ENCODE measurements around the gene TMEM154.

DNA sequence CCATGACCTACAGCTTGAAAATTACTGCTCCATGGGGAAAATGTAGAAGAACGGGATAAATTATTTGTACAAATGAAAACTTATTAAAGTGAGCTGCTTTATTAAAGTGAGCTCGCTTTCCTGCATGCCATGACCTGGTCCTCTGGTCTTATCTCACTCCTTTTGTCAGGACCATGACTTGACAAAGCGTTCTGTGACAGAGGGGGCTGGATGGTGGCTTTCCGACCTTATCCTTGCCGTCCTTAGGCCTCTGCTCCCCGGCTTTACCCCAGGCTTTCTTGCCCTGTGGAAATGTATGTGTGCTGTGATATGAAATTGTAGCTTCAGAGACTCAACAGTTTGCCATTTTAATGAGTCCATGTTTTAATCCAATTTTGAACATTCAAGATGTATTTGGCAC, 99.9 kb downstream of the TMEM154 start:
- TF ChIP-seq, protein P1, sequence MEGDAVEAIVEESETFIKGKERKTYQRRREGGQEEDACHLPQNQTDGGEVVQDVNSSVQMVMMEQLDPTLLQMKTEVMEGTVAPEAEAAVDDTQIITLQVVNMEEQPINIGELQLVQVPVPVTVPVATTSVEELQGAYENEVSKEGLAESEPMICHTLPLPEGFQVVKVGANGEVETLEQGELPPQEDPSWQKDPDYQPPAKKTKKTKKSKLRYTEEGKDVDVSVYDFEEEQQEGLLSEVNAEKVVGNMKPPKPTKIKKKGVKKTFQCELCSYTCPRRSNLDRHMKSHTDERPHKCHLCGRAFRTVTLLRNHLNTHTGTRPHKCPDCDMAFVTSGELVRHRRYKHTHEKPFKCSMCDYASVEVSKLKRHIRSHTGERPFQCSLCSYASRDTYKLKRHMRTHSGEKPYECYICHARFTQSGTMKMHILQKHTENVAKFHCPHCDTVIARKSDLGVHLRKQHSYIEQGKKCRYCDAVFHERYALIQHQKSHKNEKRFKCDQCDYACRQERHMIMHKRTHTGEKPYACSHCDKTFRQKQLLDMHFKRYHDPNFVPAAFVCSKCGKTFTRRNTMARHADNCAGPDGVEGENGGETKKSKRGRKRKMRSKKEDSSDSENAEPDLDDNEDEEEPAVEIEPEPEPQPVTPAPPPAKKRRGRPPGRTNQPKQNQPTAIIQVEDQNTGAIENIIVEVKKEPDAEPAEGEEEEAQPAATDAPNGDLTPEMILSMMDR (tag by site-specific recombination; IDR thresholded peaks at IDR 0.05): no peak
- TF ChIP-seq, protein P2, sequence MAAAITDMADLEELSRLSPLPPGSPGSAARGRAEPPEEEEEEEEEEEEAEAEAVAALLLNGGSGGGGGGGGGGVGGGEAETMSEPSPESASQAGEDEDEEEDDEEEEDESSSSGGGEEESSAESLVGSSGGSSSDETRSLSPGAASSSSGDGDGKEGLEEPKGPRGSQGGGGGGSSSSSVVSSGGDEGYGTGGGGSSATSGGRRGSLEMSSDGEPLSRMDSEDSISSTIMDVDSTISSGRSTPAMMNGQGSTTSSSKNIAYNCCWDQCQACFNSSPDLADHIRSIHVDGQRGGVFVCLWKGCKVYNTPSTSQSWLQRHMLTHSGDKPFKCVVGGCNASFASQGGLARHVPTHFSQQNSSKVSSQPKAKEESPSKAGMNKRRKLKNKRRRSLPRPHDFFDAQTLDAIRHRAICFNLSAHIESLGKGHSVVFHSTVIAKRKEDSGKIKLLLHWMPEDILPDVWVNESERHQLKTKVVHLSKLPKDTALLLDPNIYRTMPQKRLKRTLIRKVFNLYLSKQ (tag by site-specific recombination; IDR thresholded peaks at IDR 0.05; ENCODE audit: borderline replicate concordance): no peak
- TF ChIP-seq, protein P3, sequence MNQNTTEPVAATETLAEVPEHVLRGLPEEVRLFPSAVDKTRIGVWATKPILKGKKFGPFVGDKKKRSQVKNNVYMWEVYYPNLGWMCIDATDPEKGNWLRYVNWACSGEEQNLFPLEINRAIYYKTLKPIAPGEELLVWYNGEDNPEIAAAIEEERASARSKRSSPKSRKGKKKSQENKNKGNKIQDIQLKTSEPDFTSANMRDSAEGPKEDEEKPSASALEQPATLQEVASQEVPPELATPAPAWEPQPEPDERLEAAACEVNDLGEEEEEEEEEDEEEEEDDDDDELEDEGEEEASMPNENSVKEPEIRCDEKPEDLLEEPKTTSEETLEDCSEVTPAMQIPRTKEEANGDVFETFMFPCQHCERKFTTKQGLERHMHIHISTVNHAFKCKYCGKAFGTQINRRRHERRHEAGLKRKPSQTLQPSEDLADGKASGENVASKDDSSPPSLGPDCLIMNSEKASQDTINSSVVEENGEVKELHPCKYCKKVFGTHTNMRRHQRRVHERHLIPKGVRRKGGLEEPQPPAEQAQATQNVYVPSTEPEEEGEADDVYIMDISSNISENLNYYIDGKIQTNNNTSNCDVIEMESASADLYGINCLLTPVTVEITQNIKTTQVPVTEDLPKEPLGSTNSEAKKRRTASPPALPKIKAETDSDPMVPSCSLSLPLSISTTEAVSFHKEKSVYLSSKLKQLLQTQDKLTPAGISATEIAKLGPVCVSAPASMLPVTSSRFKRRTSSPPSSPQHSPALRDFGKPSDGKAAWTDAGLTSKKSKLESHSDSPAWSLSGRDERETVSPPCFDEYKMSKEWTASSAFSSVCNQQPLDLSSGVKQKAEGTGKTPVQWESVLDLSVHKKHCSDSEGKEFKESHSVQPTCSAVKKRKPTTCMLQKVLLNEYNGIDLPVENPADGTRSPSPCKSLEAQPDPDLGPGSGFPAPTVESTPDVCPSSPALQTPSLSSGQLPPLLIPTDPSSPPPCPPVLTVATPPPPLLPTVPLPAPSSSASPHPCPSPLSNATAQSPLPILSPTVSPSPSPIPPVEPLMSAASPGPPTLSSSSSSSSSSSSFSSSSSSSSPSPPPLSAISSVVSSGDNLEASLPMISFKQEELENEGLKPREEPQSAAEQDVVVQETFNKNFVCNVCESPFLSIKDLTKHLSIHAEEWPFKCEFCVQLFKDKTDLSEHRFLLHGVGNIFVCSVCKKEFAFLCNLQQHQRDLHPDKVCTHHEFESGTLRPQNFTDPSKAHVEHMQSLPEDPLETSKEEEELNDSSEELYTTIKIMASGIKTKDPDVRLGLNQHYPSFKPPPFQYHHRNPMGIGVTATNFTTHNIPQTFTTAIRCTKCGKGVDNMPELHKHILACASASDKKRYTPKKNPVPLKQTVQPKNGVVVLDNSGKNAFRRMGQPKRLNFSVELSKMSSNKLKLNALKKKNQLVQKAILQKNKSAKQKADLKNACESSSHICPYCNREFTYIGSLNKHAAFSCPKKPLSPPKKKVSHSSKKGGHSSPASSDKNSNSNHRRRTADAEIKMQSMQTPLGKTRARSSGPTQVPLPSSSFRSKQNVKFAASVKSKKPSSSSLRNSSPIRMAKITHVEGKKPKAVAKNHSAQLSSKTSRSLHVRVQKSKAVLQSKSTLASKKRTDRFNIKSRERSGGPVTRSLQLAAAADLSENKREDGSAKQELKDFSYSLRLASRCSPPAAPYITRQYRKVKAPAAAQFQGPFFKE (tag by site-specific recombination; IDR thresholded peaks at IDR 0.05; ENCODE audit: borderline replicate concordance): no peak
- TF ChIP-seq, protein P4, sequence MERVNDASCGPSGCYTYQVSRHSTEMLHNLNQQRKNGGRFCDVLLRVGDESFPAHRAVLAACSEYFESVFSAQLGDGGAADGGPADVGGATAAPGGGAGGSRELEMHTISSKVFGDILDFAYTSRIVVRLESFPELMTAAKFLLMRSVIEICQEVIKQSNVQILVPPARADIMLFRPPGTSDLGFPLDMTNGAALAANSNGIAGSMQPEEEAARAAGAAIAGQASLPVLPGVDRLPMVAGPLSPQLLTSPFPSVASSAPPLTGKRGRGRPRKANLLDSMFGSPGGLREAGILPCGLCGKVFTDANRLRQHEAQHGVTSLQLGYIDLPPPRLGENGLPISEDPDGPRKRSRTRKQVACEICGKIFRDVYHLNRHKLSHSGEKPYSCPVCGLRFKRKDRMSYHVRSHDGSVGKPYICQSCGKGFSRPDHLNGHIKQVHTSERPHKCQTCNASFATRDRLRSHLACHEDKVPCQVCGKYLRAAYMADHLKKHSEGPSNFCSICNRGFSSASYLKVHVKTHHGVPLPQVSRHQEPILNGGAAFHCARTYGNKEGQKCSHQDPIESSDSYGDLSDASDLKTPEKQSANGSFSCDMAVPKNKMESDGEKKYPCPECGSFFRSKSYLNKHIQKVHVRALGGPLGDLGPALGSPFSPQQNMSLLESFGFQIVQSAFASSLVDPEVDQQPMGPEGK (tag by site-specific recombination; IDR thresholded peaks at IDR 0.05): no peak
- no peak for TF ChIP-seq ZBTB7A (tag by site-specific recombination; IDR thresholded peaks at IDR 0.05; ENCODE audit: low read depth)
- TF ChIP-seq ZNF394 (tag by site-specific recombination; IDR thresholded peaks at IDR 0.05; ENCODE audit: borderline replicate concordance): no peak
- TF ChIP-seq, protein P5, sequence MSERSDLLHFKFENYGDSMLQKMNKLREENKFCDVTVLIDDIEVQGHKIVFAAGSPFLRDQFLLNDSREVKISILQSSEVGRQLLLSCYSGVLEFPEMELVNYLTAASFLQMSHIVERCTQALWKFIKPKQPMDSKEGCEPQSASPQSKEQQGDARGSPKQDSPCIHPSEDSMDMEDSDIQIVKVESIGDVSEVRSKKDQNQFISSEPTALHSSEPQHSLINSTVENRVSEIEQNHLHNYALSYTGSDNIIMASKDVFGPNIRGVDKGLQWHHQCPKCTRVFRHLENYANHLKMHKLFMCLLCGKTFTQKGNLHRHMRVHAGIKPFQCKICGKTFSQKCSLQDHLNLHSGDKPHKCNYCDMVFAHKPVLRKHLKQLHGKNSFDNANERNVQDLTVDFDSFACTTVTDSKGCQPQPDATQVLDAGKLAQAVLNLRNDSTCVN (tag by site-specific recombination; optimal IDR thresholded peaks at IDR 0.05): no peak
- TF ChIP-seq ZNF701 (tag by site-specific recombination; IDR thresholded peaks at IDR 0.05): no peak
- no peak for TF ChIP-seq ZNF19 (tag by site-specific recombination; IDR thresholded peaks at IDR 0.05; ENCODE audit: low read depth)
- no peak for TF ChIP-seq EGR2 (tag by site-specific recombination; IDR thresholded peaks at IDR 0.05; ENCODE audit: low read depth)
